SU-DHL-6 (cell line): Measurements from ENCODE around the gene ZC3H4.

Source experiments
- H2AFZ ChIP-seq: fragments of 200-600 bp; sonication (generic); 2 replicates; pipeline ENCODE4 v1.6.1; 2014; ENCODE audit warnings: low read depth, mild to moderate bottlenecking, moderate library complexity, mixed read lengths, antibody characterized with exemption, low read length; ENCODE audit not compliant: severe bottlenecking
- H3F3A ChIP-seq: fragments of 200-600 bp; shearing (Covaris generic); 2 replicates; pipeline ENCODE4 v1.6.0; 2016; ENCODE audit warnings: antibody characterized with exemption, mild to moderate bottlenecking; ENCODE audit not compliant: insufficient read depth
- H3K27ac ChIP-seq: fragments of 200-600 bp; sonication (generic); 2 replicates; pipeline ENCODE4 v1.5.1; 2016; ENCODE audit warnings: low read depth, mild to moderate bottlenecking, low read length, moderate library complexity, mixed read lengths
- H3K27me3 ChIP-seq: fragments of 200-600 bp; sonication (generic), shearing (Covaris generic); 2 replicates; pipeline ENCODE4 v1.6.0; 2014; ENCODE audit warnings: mild to moderate bottlenecking, low read length
- H3K36me3 ChIP-seq: fragments of 200-600 bp; sonication (generic); 2 replicates; pipeline ENCODE4 v1.6.1; 2014; ENCODE audit warnings: mild to moderate bottlenecking, low read length, mixed read lengths
- H3K4me2 ChIP-seq: fragments of 300-600, 200-600 bp; shearing (Covaris generic), sonication (generic); 2 replicates; pipeline ENCODE4 v1.6.0; 2014; ENCODE audit warnings: low read length, low read depth, mild to moderate bottlenecking; ENCODE audit not compliant: poor library complexity, severe bottlenecking
- H3K4me3 ChIP-seq: fragments of 200-600 bp; sonication (generic); 2 replicates; pipeline ENCODE4 v1.5.1; 2014; ENCODE audit warnings: antibody characterized with exemption, low read length, mild to moderate bottlenecking, mixed read lengths; ENCODE audit not compliant: insufficient read depth, poor library complexity, severe bottlenecking
- H3K79me2 ChIP-seq: fragments of 200-600 bp; sonication (generic); 2 replicates; pipeline ENCODE4 v1.6.1; 2014; ENCODE audit warnings: mild to moderate bottlenecking, low read length, moderate library complexity; ENCODE audit not compliant: insufficient read depth
- H3K9ac ChIP-seq: fragments of 200-600 bp; sonication (generic); 2 replicates; pipeline ENCODE4 v1.7.0; 2014; ENCODE audit warnings: mild to moderate bottlenecking, low read length
- H3K9me2 ChIP-seq: fragments of 200-600 bp; sonication (generic); replicated peaks from 2 replicates; pipeline ENCODE4 v1.6.1; 2014; ENCODE audit warnings: low read length; ENCODE audit not compliant: insufficient read depth
- H3K9me3 ChIP-seq: fragments of 200-600 bp; sonication (generic); 2 replicates; pipeline ENCODE4 v1.6.1; 2014; ENCODE audit warnings: low read length, mixed read lengths; ENCODE audit not compliant: insufficient read depth
- H4K20me1 ChIP-seq: fragments of 200-600 bp; sonication (generic); 2 replicates; pipeline ENCODE4 v1.6.1; 2014; ENCODE audit warnings: low read depth, mild to moderate bottlenecking, antibody characterized with exemption, low read length, moderate library complexity, mixed read lengths
- CTCF ChIP-seq: fragments of 200-600 bp; sonication (generic); IDR thresholded peaks from one replicate; pipeline ENCODE4 v1.5.1; 2017; ENCODE audit warnings: antibody characterized with exemption, mild to moderate bottlenecking, low read length, moderate library complexity; ENCODE audit not compliant: insufficient read depth, poor library complexity, severe bottlenecking
- EZH2phosphoT487 ChIP-seq: fragments of 200-600 bp; sonication (generic), shearing (Covaris generic); conservative IDR thresholded peaks from 2 replicates; pipeline ENCODE4 v1.6.1; 2018; ENCODE audit warnings: mild to moderate bottlenecking, antibody characterized with exemption, low read length, moderate library complexity, mixed read lengths

Gene ZC3H4

DNA sequence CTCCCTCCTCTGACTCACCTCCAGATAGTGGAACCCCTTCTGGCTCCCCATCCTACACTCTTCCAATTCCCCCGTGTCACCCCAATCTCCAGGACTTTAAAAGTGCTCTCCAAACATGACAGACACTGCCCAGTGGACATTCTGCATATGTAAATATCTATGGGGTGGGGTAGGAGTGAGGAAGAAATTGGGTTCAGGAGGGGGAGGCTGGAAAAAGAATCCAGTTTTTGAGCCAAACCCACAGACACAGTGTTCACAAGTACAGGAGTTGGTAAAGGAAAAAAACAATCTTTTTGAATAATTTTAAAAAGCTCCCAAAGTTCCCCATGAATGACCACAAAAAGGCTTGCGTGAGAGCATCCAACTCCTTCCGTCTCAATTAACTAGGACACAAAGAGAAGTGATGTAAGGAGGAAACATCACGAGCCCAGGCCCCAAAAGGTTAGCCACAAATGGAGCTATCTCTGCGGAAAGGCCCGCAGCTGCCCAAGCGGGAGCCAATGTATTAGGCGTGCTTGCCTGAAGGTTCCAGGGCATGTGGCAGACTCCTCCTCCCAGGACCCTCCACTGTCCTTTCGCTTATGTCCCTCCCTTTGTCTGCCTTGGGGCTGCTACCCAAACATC lies 18.0 kb downstream of the ZC3H4 start:
- H3K9me3 ChIP-seq = no peaks in the 10 kb centered on the region
- H3K4me2 ChIP-seq = no peak overlapping the region
- no peak overlapping the region for H3K4me3 ChIP-seq
- no peaks in the 10 kb centered on the region for H3K9me2 ChIP-seq
- no peak overlapping the region for H3K9ac ChIP-seq
- H3F3A ChIP-seq = no peaks in the 10 kb centered on the region
- H4K20me1 ChIP-seq = peaks cover 7% of the 10 kb centered on the region; the same call in 1 of the 2 replicates
- TF ChIP-seq EZH2phosphoT487 (no peak), CTCF (no peak)
- H3K27me3 ChIP-seq = no peaks in the 10 kb centered on the region
- H3K27ac ChIP-seq = no peak overlapping the region
- H2AFZ ChIP-seq = no peak overlapping the region
- peaks cover 74% of the 10 kb centered on the region for H3K79me2 ChIP-seq
- no peaks in the 10 kb centered on the region for H3K36me3 ChIP-seq

DNA sequence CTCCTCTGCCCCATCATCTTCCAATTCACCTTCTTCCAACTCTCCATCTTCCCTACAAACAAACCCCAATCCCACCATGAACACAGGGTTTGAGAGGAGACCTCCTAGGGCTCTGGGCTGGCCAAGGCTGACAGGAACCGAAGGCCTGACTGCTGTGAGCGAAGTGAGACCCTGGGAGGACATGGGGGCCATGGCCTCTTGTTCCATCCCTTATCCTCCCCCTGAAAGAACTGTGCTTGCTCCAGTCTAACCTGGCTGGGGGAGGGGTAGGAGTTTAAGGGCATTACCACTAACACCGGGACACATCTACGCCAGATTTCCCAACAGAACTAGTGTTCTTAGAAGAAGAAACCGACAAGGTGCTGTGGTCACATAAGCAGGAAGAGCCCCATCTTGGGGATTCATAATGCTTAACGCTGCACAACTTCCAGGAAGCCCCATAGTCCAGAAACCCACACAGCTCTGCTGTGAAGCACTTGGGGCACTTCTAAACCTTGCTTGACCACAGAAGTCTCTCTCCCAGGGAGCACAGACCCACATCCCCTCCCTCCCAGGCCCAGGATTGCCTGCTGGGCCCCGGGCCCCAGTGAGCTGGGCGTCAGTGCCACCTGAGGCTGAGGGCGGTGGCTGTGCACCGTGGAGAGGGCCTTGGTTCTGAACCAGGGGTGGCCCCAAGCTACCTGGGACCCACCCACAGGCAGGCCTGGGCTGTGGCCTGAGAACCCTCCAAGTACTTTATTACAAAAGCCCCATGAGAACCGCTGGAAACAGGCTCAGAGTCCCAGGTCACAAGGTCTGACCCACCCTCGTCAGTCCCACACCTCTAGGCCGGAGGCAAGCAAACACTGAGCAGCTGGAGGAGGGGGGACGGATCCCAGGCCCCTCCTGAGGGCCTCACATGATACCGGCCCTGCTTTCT lies 18.8 kb downstream of the ZC3H4 start:
- Histone ChIP-seq H3K9me2 (no peaks in the 10 kb centered on the region), H3K9ac (no peak overlapping the region), H3K27ac (no peak overlapping the region), H3K79me2 (peaks cover 66% of the 10 kb centered on the region), H3F3A (no peaks in the 10 kb centered on the region), H3K4me2 (no peak overlapping the region), H3K36me3 (0 out of 2 replicates have a peak, but pooled peaks cover 2% of the 10 kb centered on the region), H3K4me3 (no peak overlapping the region), H3K27me3 (no peaks in the 10 kb centered on the region), H3K9me3 (no peaks in the 10 kb centered on the region), H2AFZ (no peak overlapping the region), H4K20me1 (peaks cover 2% of the 10 kb centered on the region; the same call in 1 of the 2 replicates)
- no peak for TF ChIP-seq CTCF
- TF ChIP-seq EZH2phosphoT487 = no peak

DNA sequence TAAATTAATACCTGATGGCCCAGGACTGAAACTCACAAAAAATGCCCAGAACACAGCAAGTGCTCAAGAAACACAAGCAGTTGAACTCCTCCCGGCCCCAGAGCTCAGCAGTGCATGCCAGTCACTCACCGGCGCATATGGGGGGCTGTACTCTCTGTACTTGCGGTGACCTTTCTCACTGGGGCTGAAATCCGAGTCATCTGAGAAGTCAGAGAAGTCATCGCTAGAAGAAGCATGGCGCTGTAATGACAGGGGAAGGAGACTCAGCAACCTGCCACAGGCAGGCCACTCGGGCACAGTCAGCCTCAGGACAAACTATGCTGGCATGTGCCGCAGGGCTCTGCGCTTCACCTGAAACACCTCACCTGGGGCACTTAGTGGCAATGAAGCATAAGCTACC lies 19.7 kb downstream of the ZC3H4 start:
- H3K4me3 ChIP-seq = no peak overlapping the region
- H3K9me2 ChIP-seq = no peaks in the 10 kb centered on the region
- no peak overlapping the region for H3K4me2 ChIP-seq
- H3K27ac ChIP-seq = no peak overlapping the region
- H4K20me1 ChIP-seq = no peaks in the 10 kb centered on the region; the same call in 1 of the 2 replicates
- no peaks in the 10 kb centered on the region for H3F3A ChIP-seq
- peaks cover 57% of the 10 kb centered on the region for H3K79me2 ChIP-seq
- TF ChIP-seq EZH2phosphoT487 = no peak
- TF ChIP-seq CTCF = no peak
- no peaks in the 10 kb centered on the region for H3K27me3 ChIP-seq
- H3K9ac ChIP-seq = no peak overlapping the region
- no peaks in the 10 kb centered on the region for H3K9me3 ChIP-seq
- no peak overlapping the region for H2AFZ ChIP-seq
- H3K36me3 ChIP-seq = 0 out of 2 replicates have a peak, but pooled peaks cover 2% of the 10 kb centered on the region
